H9 (cell line): ENCODE data around the gene FTH1. TPM values are rescaled to one million over a fixed set of nuclear protein-coding genes. Genes with fewer than 3 reads are reported as not detected.
A peak's percentile ranks its signal among the peaks of the same experiment; 100 is the strongest.

Experiments used
- DNase-seq: peaks from one replicate; pipeline ENCODE4 v3.0.0-alpha.2; 2017
- H2AFZ ChIP-seq: one replicate; pipeline ENCODE4 v1.6.1; 2013; ENCODE audit warnings: mild to moderate bottlenecking, low read length, control low read depth, moderate library complexity
- H2AK5ac ChIP-seq: 2 replicates; pipeline ENCODE4 v1.6.1; 2013; ENCODE audit warnings: low read length, control low read depth, mixed read lengths; ENCODE audit not compliant: insufficient read length
- H2BK120ac ChIP-seq: one replicate; pipeline ENCODE4 v1.6.1; 2013; ENCODE audit warnings: low read depth, mild to moderate bottlenecking, low read length, control low read depth, inconsistent platforms; ENCODE audit not compliant: poor library complexity, severe bottlenecking
- H2BK12ac ChIP-seq: 2 replicates; pipeline ENCODE4 v1.6.1; 2013; ENCODE audit warnings: low read length, control low read depth, mixed read lengths, low read depth; ENCODE audit not compliant: insufficient read length
- H2BK15ac ChIP-seq: 2 replicates; pipeline ENCODE4 v1.6.1; 2013; ENCODE audit warnings: low read depth, low read length, control low read depth
- H2BK20ac ChIP-seq: one replicate; pipeline ENCODE4 v1.6.1; 2013; ENCODE audit warnings: low read depth, mild to moderate bottlenecking, low read length, control low read depth, inconsistent platforms; ENCODE audit not compliant: poor library complexity, severe bottlenecking
- H2BK5ac ChIP-seq: 2 replicates; pipeline ENCODE4 v1.6.1; 2013; ENCODE audit warnings: low read length, control low read depth, mixed read lengths; ENCODE audit not compliant: insufficient read length
- H3K14ac ChIP-seq: 2 replicates; pipeline ENCODE4 v1.6.1; 2013; ENCODE audit warnings: low read length, control low read depth; ENCODE audit not compliant: insufficient read depth
- H3K18ac ChIP-seq: 2 replicates; pipeline ENCODE4 v1.6.1; 2013; ENCODE audit warnings: low read depth, mild to moderate bottlenecking, mixed read lengths, low read length, control low read depth; ENCODE audit not compliant: insufficient read length
- H3K23ac ChIP-seq: 2 replicates; pipeline ENCODE4 v1.6.1; 2013; ENCODE audit warnings: low read length, control low read depth, mixed read lengths, low read depth; ENCODE audit not compliant: insufficient read length
- H3K23me2 ChIP-seq: 2 replicates; pipeline ENCODE4 v1.6.1; 2013; ENCODE audit warnings: low read depth, mild to moderate bottlenecking, mixed read lengths, low read length, control low read depth; ENCODE audit not compliant: insufficient read length, poor library complexity, severe bottlenecking
- H3K27ac ChIP-seq: 2 replicates; pipeline ENCODE4 v1.5.1; 2013; ENCODE audit warnings: low read length, control low read depth, mixed read lengths, low read depth; ENCODE audit not compliant: insufficient read length
- H3K27me3 ChIP-seq: 2 replicates; pipeline ENCODE4 v1.6.1; 2013; ENCODE audit warnings: low read length, control low read depth, inconsistent platforms; ENCODE audit not compliant: insufficient read depth
- H3K4ac ChIP-seq: 2 replicates; pipeline ENCODE4 v1.6.1; 2013; ENCODE audit warnings: low read depth, mild to moderate bottlenecking, control low read depth, inconsistent platforms, low read length, moderate library complexity
- H3K4me1 ChIP-seq: 2 replicates; pipeline ENCODE4 v1.6.1; 2013; ENCODE audit warnings: low read length, control low read depth, inconsistent platforms; ENCODE audit not compliant: insufficient read depth
- H3K4me2 ChIP-seq: 2 replicates; pipeline ENCODE4 v1.6.1; 2013; ENCODE audit warnings: low read length, control low read depth, mixed read lengths; ENCODE audit not compliant: insufficient read length, insufficient read depth
- H3K56ac ChIP-seq: 2 replicates; pipeline ENCODE4 v1.6.1; 2013; ENCODE audit warnings: low read depth, mild to moderate bottlenecking, mixed read lengths, low read length, control low read depth; ENCODE audit not compliant: insufficient read length
- H3K79me1 ChIP-seq: 2 replicates; pipeline ENCODE4 v1.6.1; 2013; ENCODE audit warnings: low read depth, mild to moderate bottlenecking, moderate library complexity, low read length, control low read depth, inconsistent platforms; ENCODE audit not compliant: insufficient read depth, poor library complexity, severe bottlenecking
- H3K79me2 ChIP-seq: 2 replicates; pipeline ENCODE4 v1.6.1; 2013; ENCODE audit warnings: low read length, control low read depth, inconsistent platforms; ENCODE audit not compliant: insufficient read depth
- H3K9ac ChIP-seq: 2 replicates; pipeline ENCODE4 v1.6.1; 2013; ENCODE audit warnings: low read length, control low read depth, mixed read lengths; ENCODE audit not compliant: insufficient read length; ENCODE audit errors: extremely low read depth
- H3K9me3 ChIP-seq: one replicate; pipeline ENCODE4 v1.6.1; 2013; ENCODE audit warnings: low read depth, low read length, inconsistent platforms; ENCODE audit not compliant: control insufficient read depth
- H3T11ph ChIP-seq: one replicate; pipeline ENCODE4 v1.6.1; 2013; ENCODE audit warnings: mild to moderate bottlenecking, low read length, control low read depth, inconsistent platforms
- H4K20me1 ChIP-seq: one replicate; pipeline ENCODE4 v1.6.1; 2013; ENCODE audit not compliant: control insufficient read depth, insufficient read length, insufficient read depth
- H4K5ac ChIP-seq: 2 replicates; pipeline ENCODE4 v1.6.1; 2013; ENCODE audit warnings: low read depth, mild to moderate bottlenecking, mixed read lengths, low read length, control low read depth; ENCODE audit not compliant: insufficient read length
- H4K8ac ChIP-seq: replicated peaks from 2 replicates; pipeline ENCODE4 v1.6.1; 2013; ENCODE audit warnings: low read length, control low read depth, mixed read lengths, low read depth; ENCODE audit not compliant: insufficient read length
- H4K91ac ChIP-seq: 2 replicates; pipeline ENCODE4 v1.6.1; 2013; ENCODE audit warnings: low read depth, mild to moderate bottlenecking, moderate library complexity, mixed read lengths, low read length, control low read depth; ENCODE audit not compliant: insufficient read length
- H3K27ac Mint-ChIP-seq, 3 experiments: 2 replicates in 2 of 3; 3 replicates in 1 of 3; pipeline ENCODE4 v1.8.0; 2020 to 2021; ENCODE audit warnings: mixed read lengths in 3 of 3, mild to moderate bottlenecking in 1 of 3, moderate library complexity in 1 of 3
- H3K27me3 Mint-ChIP-seq: 2 replicates; pipeline ENCODE4 v1.8.0; 2021; ENCODE audit warnings: low read depth, mild to moderate bottlenecking, moderate library complexity, mixed read lengths
- H3K36me3 Mint-ChIP-seq, 3 experiments: 2 replicates in 2 of 3; 3 replicates in 1 of 3; pipeline ENCODE4 v1.8.0; 2020 to 2021; ENCODE audit warnings: low read depth in 3 of 3, mixed read lengths in 3 of 3; ENCODE audit not compliant: insufficient read depth in 1 of 3
- H3K4me1 Mint-ChIP-seq, 2 experiments: 2 replicates each; pipeline ENCODE4 v1.8.0; 2020; ENCODE audit warnings: mixed read lengths in 2 of 2
- H3K4me3 Mint-ChIP-seq, 2 experiments: 2 replicates in 1 of 2; 3 replicates in 1 of 2; pipeline ENCODE4 v1.8.0; 2020 to 2021; ENCODE audit warnings: mild to moderate bottlenecking in 2 of 2, mixed read lengths in 2 of 2, moderate library complexity in 1 of 2
- H3K9me3 Mint-ChIP-seq, 2 experiments: 2 replicates in 1 of 2; 3 replicates in 1 of 2; pipeline ENCODE4 v1.8.0; 2020; ENCODE audit warnings: mild to moderate bottlenecking in 2 of 2, mixed read lengths in 2 of 2, moderate library complexity in 1 of 2
- CTCF ChIP-seq: fragments of 200-600 bp; sonication (generic); conservative IDR thresholded peaks from 3 replicates; pipeline ENCODE4 v1.8.0; 2021; ENCODE audit warnings: antibody characterized with exemption, mild to moderate bottlenecking
- WGBS: extraction: QIAGEN DNeasy Blood & Tissue Kit; methylation state at CpG from one replicate; pipeline ENCODE4 v1.1.7; 2013; ENCODE audit warnings: missing lambda C conversion rate, low lambda C conversion rate, mixed read lengths; ENCODE audit not compliant: insufficient read length; ENCODE audit errors: extremely low coverage; 5-methylcytosine and 5-hydroxymethylcytosine counted together
- total RNA-seq: library from RNA; stranded (reverse); gene quantifications from 2 replicates; pipeline ENCODE4 v1.2.1, GENCODE V29; 2021

The FTH1 gene
- total RNA-seq, 1 experiment from 2014 or later = 1,505 TPM

GRCh38 chr11:61973476-61974162 is 6.2 kb upstream of the FTH1 start:
- Histone ChIP-seq H3K4me1 (peaks cover 12% of the 10 kb centered on the region; the same call in 1 of the 2 replicates), H3K79me2 (no peaks in the 10 kb centered on the region), H2AK5ac (no peak overlapping the region), H4K5ac (no peak overlapping the region), H4K8ac (no peak overlapping the region), H3K14ac (no peak overlapping the region), H3K4me2 (no peak overlapping the region), H3K9me3 (no peaks in the 10 kb centered on the region), H4K91ac (peak overlapping the region; percentile 1), H3K9ac (no peak overlapping the region), H2AFZ (no peak overlapping the region), H3K79me1 (no peaks in the 10 kb centered on the region), H3K23ac (no peak overlapping the region), H2BK5ac (no peak overlapping the region), H3K18ac (no peak overlapping the region), H2BK20ac (no peak overlapping the region), H2BK120ac (no peak overlapping the region), H2BK12ac (no peak overlapping the region), H3T11ph (no peak overlapping the region), H3K27me3 (no peaks in the 10 kb centered on the region), H2BK15ac (no peak overlapping the region), H3K56ac (no peak overlapping the region), H3K4ac (no peak overlapping the region), H4K20me1 (no peaks in the 10 kb centered on the region), H3K27ac (no peak overlapping the region), H3K23me2 (no peaks in the 10 kb centered on the region)
- no peak overlapping the region; a peak in 1 of 5 replicates for H3K4me3 Mint-ChIP-seq
- no peak for DNase-seq
- H3K4me1 Mint-ChIP-seq = peaks cover 42 to 51% of the 10 kb centered on the region in 2 experiments
- TF ChIP-seq CTCF = no peak
- peaks cover 0 to 4% (median 0%) of the 10 kb centered on the region in 3 experiments; a peak in 2 of 7 replicates for H3K36me3 Mint-ChIP-seq
- no CpG with 5 or more reads among the region's 10 CpGs for WGBS
- peak overlapping the region; percentile 34 to 82 (median 81); a peak in 4 of 7 replicates for H3K27ac Mint-ChIP-seq
- peaks cover 22% of the 10 kb centered on the region for H3K27me3 Mint-ChIP-seq
- no peaks in the 10 kb centered on the region for H3K9me3 Mint-ChIP-seq
